Measurements from ENCODE around the gene GPI. TPM values are rescaled to one million over a fixed set of nuclear protein-coding genes. Genes with fewer than 3 reads are reported as not detected.

The GPI gene
- 100 to 1,000 TPM in 5 of 6 donors, 10 to 100 TPM in 1; 98.5 to 118 (median 111) TPM for polyA plus RNA-seq (ENCODE audit: low read depth in 6 of 6)

DNA sequence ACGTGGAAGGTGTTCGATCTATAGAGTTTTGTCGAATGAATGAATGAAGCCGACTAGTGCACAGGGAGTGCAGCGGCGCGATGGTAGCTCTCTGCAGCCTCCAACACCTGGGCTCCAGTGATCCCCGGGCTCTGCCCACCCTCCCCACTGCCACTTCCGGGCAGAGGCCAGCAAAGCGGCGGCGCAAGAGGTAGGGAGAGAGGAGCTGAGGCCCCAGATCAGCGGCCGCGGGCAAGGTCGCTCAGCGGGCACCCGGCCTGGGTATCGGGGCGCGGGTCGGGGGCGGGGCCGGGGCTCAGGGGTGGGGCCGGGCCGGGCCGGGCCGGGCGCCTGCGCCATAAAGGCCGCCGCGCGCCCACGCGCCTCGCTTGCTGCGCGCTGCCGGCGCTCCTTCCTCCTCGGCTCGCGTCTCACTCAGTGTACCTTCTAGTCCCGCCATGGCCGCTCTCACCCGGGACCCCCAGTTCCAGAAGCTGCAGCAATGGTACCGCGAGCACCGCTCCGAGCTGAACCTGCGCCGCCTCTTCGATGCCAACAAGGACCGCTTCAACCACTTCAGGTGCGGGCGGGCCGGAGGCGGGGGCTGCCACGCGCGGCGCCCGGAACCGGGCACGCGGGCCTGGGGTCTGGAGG lies at the start of gene GPI:
GPI (plus strand) TSS at position 367 of the 633 bp plus-strand sequence; CDS start at position 438, 71 bp downstream.
- DNase-seq (peak; percentile 72), ATAC-seq (ENCODE audit: low read depth in 2 of 2) (peak; percentile 92 to 93)
- Mint-ChIP-seq H3K27ac (peak within 1 kb of the TSS; percentile 28 to 94 (median 84)), H3K4me3 (peak within 1 kb of the TSS; percentile 89 to 97 (median 94)), H3K27me3 (no peaks in the 10 kb centered on the region), H3K9me3 (no peaks in the 10 kb centered on the region), H3K4me1 (peaks cover 23 to 39% (median 38%) of the 10 kb centered on the region in 3 donors), H3K36me3 (peaks cover 6 to 8% of the 10 kb centered on the region in 2 donors)

DNA sequence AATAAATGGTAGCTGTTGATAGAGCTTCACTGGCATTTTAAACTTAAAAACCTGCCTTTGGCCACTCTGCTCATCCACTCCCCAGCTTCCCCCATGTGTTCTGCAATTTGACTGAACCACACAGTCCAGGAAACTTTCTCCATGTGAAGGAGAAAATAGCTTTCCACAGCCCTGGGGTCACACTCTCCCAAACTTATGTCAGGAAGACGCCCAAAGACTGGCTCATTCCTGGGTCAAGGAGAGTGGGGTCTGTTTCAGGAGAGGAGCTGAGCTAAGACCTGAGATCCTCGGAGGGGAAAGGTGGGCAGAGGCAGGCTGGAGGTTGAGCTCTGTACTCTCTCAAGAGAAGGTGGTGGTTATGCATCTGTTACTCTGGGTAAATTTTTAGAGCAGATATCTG lies 48.7 kb upstream of the GPI start:
- peaks cover 57 to 74% (median 73%) of the 10 kb centered on the region in 3 donors for H3K4me1 Mint-ChIP-seq
- no peak for DNase-seq
- no peaks in the 10 kb centered on the region for H3K9me3 Mint-ChIP-seq
- peaks cover 6 to 8% of the 10 kb centered on the region in 2 donors for H3K36me3 Mint-ChIP-seq
- no peak for ATAC-seq (ENCODE audit: low read depth in 2 of 2)
- no peaks in the 10 kb centered on the region for H3K27me3 Mint-ChIP-seq
- peak overlapping the region in 3 of 6 donors; percentile 32 to 60 (median 38) for H3K27ac Mint-ChIP-seq
- H3K4me3 Mint-ChIP-seq: peak overlapping the region in 2 of 8 donors; percentile 42 to 56

DNA sequence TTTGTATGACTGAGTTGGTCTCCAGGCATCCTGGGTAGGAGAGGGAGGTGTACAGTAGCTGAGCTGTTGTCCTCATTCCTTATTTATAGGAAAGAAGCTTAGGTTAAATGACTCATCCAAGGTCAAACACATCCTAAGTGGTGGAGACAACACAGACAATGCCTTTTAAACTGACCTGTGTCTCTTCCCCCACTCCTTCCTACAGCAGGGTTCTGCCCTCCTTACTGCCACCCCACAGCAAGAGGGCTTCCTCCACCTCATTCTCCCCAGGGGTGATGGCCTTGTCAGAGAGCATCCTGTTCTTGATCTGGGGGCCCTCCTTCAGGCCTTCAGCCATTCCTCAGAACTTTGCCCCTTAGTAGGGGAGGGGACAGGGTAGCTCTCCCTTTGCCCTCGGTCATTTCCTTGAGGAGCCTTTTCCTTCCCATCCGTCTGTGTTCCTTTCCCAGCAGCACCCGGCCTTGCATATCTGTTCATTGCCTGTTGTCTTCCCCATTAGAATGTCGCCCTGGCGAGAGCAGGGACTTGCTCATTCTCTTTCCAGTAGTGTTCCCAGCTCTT lies 48.2 kb upstream of the GPI start:
- DNase-seq: no peak
- peaks cover 6 to 8% of the 10 kb centered on the region in 2 donors for H3K36me3 Mint-ChIP-seq
- no peak for ATAC-seq (ENCODE audit: low read depth in 2 of 2)
- peak overlapping the region in 5 of 6 donors; percentile 38 to 92 (median 78) for H3K27ac Mint-ChIP-seq
- no peaks in the 10 kb centered on the region for H3K9me3 Mint-ChIP-seq
- peak overlapping the region in 7 of 8 donors; percentile 5 to 84 (median 42) for H3K4me3 Mint-ChIP-seq
- no peaks in the 10 kb centered on the region for H3K27me3 Mint-ChIP-seq
- H3K4me1 Mint-ChIP-seq: peaks cover 53 to 68% (median 67%) of the 10 kb centered on the region in 3 donors

DNA sequence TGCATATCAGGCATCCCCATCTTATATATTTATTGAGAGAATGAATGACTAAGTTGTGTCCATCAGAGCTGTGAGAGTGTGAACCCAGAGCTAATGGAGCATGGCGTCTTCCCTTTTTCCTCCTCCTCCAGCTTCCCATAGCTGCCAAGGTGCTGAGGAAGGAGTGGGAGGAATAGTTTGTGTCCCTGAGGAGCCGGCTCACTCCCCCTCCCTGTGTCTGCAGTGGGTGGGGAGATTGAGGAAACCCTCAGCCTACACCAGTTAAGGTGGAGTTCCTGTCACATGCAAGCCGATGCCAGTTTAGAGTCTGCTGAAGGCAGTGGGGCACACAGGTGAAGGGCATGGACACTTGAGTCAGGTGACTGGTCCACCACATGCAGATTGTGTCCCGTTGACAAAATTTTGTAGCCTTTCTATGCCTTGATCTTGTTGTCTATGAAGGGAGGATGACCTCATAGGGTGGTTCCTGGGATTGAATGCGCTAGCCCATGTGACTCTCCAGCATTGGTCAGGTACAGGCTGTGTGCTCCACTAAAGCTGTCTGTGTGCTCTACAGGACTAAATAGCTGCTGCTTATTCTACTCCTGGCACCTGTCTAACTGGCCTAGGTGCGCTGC lies 47.6 kb upstream of the GPI start:
- Mint-ChIP-seq H3K36me3 (peaks cover 6 to 8% of the 10 kb centered on the region in 2 donors), H3K27me3 (no peaks in the 10 kb centered on the region), H3K4me3 (peak overlapping the region in 7 of 8 donors; percentile 5 to 84 (median 42)), H3K4me1 (peaks cover 47 to 62% (median 62%) of the 10 kb centered on the region in 3 donors), H3K9me3 (no peaks in the 10 kb centered on the region), H3K27ac (peak overlapping the region; percentile 38 to 92 (median 72))
- ATAC-seq (ENCODE audit: low read depth in 2 of 2) (peak in 1 of 2 donors; percentile 27), DNase-seq (no peak)

DNA sequence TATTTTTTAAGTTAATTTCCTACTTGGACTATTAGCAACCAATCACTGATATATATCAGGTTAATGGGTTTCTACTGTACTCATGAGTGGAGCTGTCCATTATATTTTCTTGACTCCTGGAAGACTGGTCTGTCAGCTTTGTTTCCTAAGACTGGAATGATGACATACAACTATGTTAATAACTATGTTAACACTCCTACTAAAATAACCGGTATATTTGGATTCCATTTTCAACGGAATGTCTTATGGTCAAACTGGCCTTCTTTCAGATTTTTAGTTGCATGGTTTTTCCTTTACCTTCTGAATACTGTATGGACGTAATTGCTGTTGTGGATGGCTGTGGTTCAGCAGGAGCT lies 45.8 kb upstream of the GPI start:
- Mint-ChIP-seq H3K4me1 (peaks cover 47 to 55% (median 53%) of the 10 kb centered on the region in 3 donors), H3K9me3 (no peaks in the 10 kb centered on the region), H3K27ac (peak overlapping the region in 3 of 6 donors; percentile 39 to 82 (median 69)), H3K36me3 (peaks cover 6 to 16% of the 10 kb centered on the region in 2 donors), H3K27me3 (no peaks in the 10 kb centered on the region), H3K4me3 (no peak overlapping the region)
- no peak for DNase-seq
- no peak for ATAC-seq (ENCODE audit: low read depth in 2 of 2)

DNA sequence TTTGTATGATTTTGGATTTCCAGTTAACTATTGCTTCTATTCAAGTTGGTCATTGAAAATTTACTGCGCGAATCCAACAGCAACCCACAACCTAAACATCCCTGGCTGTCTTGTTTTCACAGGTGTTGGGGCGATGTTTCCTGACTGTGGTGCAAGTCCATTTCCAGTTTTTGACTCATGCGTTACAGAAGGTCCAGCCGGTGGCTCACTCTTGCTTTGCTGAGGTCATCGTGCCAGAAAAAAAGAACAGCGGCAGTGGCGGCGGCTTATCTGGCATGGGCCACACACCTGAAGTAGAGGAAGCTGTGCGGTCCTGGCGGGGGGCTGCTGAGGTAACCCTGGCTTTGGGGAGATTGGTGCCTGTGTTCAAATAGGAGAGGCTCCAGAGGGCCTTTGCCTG lies 45.2 kb upstream of the GPI start:
- peaks cover 41 to 49% (median 47%) of the 10 kb centered on the region in 3 donors for H3K4me1 Mint-ChIP-seq
- peak overlapping the region in 1 of 8 donors; percentile 41 for H3K4me3 Mint-ChIP-seq
- ATAC-seq (ENCODE audit: low read depth in 2 of 2) (no peak), DNase-seq (no peak)
- no peaks in the 10 kb centered on the region for H3K27me3 Mint-ChIP-seq
- peak overlapping the region in 3 of 6 donors; percentile 58 to 82 (median 81) for H3K27ac Mint-ChIP-seq
- peaks cover 6 to 21% of the 10 kb centered on the region in 2 donors for H3K36me3 Mint-ChIP-seq
- no peaks in the 10 kb centered on the region for H3K9me3 Mint-ChIP-seq

DNA sequence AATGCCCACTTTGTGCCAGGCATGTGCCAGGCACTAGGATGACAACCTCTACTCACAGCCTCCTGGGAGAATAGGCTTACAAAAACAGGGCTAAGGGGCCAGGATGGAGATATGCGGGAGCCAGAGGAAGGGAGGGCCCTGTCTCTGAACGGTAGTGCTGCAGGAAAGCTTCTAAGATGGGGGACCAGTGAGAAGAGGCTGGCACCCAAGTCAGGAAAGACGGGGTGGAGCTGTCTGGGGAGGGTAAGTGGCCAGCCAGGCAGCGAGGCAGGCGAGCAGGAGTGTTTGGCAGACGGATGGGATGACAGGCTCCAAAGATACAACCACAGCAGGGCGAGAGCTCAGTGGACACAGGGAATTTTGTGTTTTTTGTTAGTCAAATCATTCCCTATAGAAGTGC lies 44.7 kb upstream of the GPI start:
- ATAC-seq (ENCODE audit: low read depth in 2 of 2): no peak
- H3K4me3 Mint-ChIP-seq: no peak overlapping the region
- peaks cover 41 to 48% (median 42%) of the 10 kb centered on the region in 3 donors for H3K4me1 Mint-ChIP-seq
- H3K36me3 Mint-ChIP-seq: peaks cover 6 to 26% of the 10 kb centered on the region in 2 donors
- no peak for DNase-seq
- H3K27ac Mint-ChIP-seq: peak overlapping the region in 4 of 6 donors; percentile 60 to 85 (median 82)
- no peaks in the 10 kb centered on the region for H3K27me3 Mint-ChIP-seq
- no peaks in the 10 kb centered on the region for H3K9me3 Mint-ChIP-seq

DNA sequence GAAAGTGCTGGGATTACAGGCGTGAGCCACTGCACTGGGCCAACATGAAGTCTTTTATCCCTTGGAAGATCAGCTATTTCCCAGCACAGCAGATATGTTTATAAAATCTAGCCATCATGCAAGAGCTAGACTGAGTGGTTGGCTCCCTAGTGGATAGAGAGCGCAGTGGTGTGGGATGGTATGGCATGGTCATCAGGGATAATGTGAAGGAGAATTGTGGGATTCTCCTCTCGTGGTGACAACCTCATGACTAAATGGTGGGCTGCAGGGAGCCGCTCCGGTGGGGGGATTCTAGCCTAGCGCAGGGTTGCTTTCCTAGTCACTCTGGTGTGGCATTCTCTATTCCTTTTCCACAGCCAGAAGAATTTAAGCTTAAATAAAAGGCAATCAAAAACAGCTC lies 43.3 kb upstream of the GPI start:
- Mint-ChIP-seq H3K36me3 (peaks cover 6 to 35% of the 10 kb centered on the region in 2 donors), H3K4me3 (no peak overlapping the region)

DNA sequence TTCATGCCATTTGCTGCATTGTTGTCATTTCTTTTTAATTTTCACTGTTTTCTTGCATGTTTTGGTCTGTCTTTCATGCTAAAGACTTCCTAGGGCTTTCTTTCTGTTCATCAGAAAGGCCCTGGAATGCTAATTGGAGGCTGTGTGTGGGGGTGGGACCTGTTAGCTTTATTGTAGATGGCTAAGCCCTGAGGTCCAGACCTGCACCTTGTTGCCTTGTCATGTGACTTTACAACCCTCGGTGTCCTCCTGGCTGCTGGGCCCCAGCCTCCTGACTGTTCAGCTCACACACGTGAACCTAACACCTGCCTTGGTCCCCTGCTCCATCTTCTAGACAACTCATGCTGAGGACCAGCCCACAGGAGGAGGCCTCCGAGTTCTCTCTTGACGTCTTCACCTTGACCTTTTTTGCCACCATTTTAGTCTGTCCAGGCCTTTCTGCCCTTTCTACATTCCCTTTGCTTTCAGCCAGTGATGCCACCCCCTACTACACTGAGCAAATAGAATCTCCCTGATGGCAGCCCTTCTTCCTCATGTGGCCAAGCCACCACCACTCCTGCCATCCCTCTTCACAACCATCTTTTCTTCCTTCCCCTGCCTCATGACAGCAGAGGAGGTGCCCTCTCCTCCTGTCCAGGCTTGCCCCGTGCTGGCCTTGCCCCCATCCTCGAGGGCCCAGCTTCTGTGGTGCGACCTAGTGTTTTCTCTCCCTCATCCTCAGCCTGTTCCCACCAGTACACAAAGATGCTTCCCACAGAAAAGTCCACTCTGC lies 41.4 kb upstream of the GPI start:
- no peak for ATAC-seq (ENCODE audit: low read depth in 2 of 2)
- no peaks in the 10 kb centered on the region for H3K27me3 Mint-ChIP-seq
- peaks cover 13 to 25% (median 19%) of the 10 kb centered on the region in 3 donors for H3K4me1 Mint-ChIP-seq
- no peak for DNase-seq
- H3K27ac Mint-ChIP-seq: peak overlapping the region in 5 of 6 donors; percentile 1 to 88 (median 35)
- H3K9me3 Mint-ChIP-seq: no peaks in the 10 kb centered on the region
- peaks cover 10 to 46% of the 10 kb centered on the region in 2 donors for H3K36me3 Mint-ChIP-seq
- H3K4me3 Mint-ChIP-seq: no peak overlapping the region

More for the DNA sequence above, 43.3 kb upstream of the GPI start:
- DNase-seq: no peak
- H3K27me3 Mint-ChIP-seq: no peaks in the 10 kb centered on the region
- peaks cover 32 to 40% (median 37%) of the 10 kb centered on the region in 3 donors for H3K4me1 Mint-ChIP-seq
- no peak overlapping the region for H3K27ac Mint-ChIP-seq
- ATAC-seq (ENCODE audit: low read depth in 2 of 2): no peak
- no peaks in the 10 kb centered on the region for H3K9me3 Mint-ChIP-seq

DNA sequence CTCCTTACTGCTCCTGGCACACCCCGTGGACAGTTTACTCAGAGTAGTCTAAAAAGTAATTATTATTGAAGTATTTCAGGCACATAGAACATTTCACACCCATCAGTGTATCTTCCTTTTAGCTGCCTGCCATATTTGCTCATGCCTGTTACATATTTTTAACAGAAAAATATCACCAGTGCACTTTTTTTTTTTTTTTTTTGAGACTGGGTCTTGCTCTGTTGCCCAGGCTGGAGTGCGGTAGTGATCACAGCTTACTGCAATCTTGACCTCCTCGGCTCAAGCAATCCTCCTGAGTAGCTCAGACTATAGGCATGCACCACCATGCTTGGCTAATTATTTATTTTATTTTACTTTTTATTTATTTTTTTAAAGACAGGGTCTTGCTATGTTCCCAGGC lies 40.7 kb upstream of the GPI start:
- H3K36me3 Mint-ChIP-seq: peaks cover 15 to 46% of the 10 kb centered on the region in 2 donors
- peak overlapping the region in 3 of 6 donors; percentile 1 to 65 (median 9) for H3K27ac Mint-ChIP-seq
- H3K27me3 Mint-ChIP-seq: no peaks in the 10 kb centered on the region
- H3K4me3 Mint-ChIP-seq: no peak overlapping the region
- DNase-seq (no peak), ATAC-seq (ENCODE audit: low read depth in 2 of 2) (no peak)
- H3K4me1 Mint-ChIP-seq: peaks cover 10 to 23% (median 14%) of the 10 kb centered on the region in 3 donors
- no peaks in the 10 kb centered on the region for H3K9me3 Mint-ChIP-seq

DNA sequence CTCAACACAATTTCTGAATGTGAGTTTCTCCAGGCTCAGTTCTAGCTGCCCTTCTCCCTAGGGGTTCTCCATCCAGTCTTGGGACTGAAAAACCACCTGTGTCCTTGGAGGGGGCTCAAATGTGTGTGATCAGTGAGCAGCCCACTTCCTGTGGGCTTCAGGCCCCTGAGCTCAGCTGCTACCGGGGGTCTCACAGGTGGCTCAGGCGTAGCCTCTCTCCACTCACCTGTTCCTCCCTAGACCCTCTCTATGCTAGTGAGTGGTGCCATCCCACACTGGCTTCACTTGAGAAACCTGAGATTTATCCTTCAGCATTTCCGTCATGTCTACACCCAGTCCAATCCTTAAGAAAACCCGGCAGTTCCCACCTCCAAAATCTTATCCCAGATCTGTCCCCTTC lies 39.8 kb upstream of the GPI start:
- H3K4me1 Mint-ChIP-seq: peaks cover 8 to 20% (median 9%) of the 10 kb centered on the region in 3 donors
- no peak overlapping the region for H3K4me3 Mint-ChIP-seq
- ATAC-seq (ENCODE audit: low read depth in 2 of 2): no peak

DNA sequence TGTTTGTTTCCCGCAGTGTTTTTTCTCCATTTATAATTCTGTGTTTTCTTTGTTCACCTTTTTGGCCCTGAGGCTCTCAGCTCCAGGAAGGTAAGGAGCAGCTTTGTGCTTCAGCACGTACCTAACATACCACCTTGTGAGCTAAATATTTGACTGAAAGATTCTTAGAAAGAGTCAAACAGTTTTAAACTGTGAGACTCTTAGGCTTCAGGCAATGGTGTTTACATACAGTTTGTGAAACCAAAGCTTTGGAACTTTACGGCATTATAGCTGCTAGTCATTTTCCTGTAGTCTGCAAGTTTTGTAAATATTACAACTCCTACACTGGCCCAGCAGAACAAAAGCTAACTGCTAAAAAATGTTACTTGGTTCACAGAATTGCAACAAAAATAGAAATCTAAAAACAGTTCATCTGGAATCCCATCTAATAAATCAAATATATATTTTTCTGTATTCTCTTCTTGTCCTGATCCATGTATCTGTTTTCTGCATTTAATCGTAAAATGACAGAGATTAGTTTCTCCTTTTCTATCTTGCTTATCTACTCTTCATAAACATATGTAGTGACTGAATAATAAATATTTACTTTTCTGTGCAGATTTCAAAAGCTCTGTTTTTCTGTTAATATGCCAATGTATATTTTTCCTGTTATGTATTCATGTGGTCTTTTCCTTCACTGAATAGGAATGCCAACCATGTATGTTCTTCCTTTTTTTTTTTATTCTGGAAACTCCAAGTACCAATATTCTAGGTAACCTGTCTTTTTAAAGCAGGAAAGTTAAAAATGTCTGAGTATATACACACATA lies 38.8 kb upstream of the GPI start:
- ATAC-seq (ENCODE audit: low read depth in 2 of 2) (no peak), DNase-seq (no peak)
- H3K4me1 Mint-ChIP-seq: peaks cover 6 to 18% (median 9%) of the 10 kb centered on the region in 3 donors
- H3K36me3 Mint-ChIP-seq: peaks cover 16 to 48% of the 10 kb centered on the region in 2 donors
- H3K9me3 Mint-ChIP-seq: no peaks in the 10 kb centered on the region
- peak overlapping the region in 2 of 6 donors; percentile 57 to 65 for H3K27ac Mint-ChIP-seq
- no peaks in the 10 kb centered on the region for H3K27me3 Mint-ChIP-seq
- peak overlapping the region in 1 of 8 donors; percentile 53 for H3K4me3 Mint-ChIP-seq

More for the DNA sequence above, 39.8 kb upstream of the GPI start:
- Mint-ChIP-seq H3K36me3 (peaks cover 17 to 46% of the 10 kb centered on the region in 2 donors), H3K27me3 (no peaks in the 10 kb centered on the region), H3K27ac (peak overlapping the region in 3 of 6 donors; percentile 37 to 90 (median 59)), H3K9me3 (no peaks in the 10 kb centered on the region)
- DNase-seq: no peak
